GM19023 (cell line): Measurements from ENCODE around the gene BEAN1.

Experiments used
- ATAC-seq: cut with Tn5 transposase; IDR thresholded peaks from one replicate; pipeline ENCODE4 v1.9.1; 2021; ENCODE audit warnings: mild to moderate bottlenecking, moderate library complexity; ENCODE audit not compliant: unreplicated experiment

The BEAN1 gene, protein sequence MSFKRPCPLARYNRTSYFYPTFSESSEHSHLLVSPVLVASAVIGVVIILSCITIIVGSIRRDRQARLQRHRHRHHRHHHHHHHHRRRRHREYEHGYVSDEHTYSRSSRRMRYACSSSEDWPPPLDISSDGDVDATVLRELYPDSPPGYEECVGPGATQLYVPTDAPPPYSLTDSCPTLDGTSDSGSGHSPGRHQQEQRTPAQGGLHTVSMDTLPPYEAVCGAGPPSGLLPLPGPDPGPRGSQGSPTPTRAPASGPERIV

GRCh38 chr16:66427036-66427860, at the start of gene BEAN1:
Gene BEAN1 (plus strand): TSS chr16:66427295. CDS start chr16:66437677, 10,382 bp downstream.
- ATAC-seq, result no peak

GRCh38 chr16:66377324-66377723, 49.8 kb upstream of the BEAN1 start:
- ATAC-seq, result no peak

- no peak for ATAC-seq
These were observed 48.1 kb upstream of the BEAN1 start for GRCh38 chr16:66378741-66379570.

DNA sequence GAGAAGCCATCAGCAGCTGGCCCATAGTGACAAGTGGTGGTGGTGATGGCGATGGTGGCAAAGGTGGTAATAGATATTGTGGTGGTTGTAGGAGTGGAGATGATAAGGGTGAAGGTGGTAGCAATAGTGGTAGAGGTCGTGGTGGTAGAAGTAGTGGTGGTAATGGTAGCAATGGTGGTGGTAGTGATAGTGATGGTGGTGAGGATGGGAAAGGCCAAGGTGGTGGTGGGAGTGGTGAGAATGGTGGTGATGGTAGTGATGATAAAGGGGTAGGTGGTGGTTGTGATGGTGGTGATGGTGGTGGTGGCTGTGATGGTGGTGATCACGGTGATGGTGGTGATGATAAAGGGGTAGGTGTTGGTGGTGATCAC, 47.5 kb upstream of the BEAN1 start:
- ATAC-seq, result no peak

GRCh38 chr16:66380421-66380820, 46.7 kb upstream of the BEAN1 start:
- no peak for ATAC-seq

- no peak for ATAC-seq
These were observed 45.4 kb upstream of the BEAN1 start for GRCh38 chr16:66381585-66382170.

GRCh38 chr16:66382171-66382965, 44.7 kb upstream of the BEAN1 start:
- no peak for ATAC-seq

- no peak for ATAC-seq
These were observed 44.2 kb upstream of the BEAN1 start for GRCh38 chr16:66382966-66383299.

GRCh38 chr16:66383551-66383950, 43.5 kb upstream of the BEAN1 start:
- no peak for ATAC-seq

DNA sequence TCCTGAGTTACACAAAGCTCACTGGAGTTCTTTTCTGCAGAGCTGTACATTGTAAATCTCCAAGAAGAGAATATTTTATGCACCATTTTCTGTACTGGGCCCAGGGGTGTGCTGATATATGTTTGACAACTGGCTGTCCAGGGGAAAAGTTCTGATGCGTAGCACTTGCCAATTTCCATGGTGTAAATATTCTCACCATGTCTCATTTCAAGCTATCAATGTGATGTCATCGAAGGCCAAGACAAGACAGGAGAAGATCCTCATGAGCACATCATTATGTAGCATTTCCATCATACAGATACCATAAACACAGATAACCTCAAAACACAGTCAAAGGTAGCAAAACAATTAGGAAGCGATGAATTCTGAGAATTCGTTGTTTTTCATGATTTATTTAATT, 41.7 kb upstream of the BEAN1 start:
- no peak for ATAC-seq

GRCh38 chr16:66386629-66387622, 40.2 kb upstream of the BEAN1 start:
- ATAC-seq, result no peak

DNA sequence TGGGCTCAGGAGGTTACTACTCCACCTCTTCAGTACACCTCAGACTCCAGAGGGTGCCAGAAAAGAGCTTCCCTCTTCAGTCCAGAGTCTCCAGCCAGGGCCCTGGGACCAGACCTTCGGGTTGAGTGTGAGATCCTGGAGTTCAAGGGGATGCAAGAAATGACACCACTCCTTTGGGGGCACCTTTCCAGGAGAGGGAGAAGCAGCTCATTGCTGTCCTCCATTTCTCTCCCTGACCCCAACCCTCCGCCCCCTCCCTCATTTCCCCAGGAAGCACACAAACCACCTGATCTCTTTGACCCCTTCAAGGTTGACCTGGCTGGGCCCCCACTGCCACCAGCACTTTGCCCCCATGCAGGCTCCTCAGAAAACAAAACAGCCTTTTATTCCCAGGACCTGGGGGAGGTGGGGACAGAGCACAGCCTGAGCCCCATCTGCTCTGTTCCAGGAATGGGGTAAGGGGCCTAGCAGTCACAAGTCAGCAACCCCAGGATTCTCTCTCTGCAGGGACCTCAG, 39.2 kb upstream of the BEAN1 start:
- ATAC-seq, result no peak

DNA sequence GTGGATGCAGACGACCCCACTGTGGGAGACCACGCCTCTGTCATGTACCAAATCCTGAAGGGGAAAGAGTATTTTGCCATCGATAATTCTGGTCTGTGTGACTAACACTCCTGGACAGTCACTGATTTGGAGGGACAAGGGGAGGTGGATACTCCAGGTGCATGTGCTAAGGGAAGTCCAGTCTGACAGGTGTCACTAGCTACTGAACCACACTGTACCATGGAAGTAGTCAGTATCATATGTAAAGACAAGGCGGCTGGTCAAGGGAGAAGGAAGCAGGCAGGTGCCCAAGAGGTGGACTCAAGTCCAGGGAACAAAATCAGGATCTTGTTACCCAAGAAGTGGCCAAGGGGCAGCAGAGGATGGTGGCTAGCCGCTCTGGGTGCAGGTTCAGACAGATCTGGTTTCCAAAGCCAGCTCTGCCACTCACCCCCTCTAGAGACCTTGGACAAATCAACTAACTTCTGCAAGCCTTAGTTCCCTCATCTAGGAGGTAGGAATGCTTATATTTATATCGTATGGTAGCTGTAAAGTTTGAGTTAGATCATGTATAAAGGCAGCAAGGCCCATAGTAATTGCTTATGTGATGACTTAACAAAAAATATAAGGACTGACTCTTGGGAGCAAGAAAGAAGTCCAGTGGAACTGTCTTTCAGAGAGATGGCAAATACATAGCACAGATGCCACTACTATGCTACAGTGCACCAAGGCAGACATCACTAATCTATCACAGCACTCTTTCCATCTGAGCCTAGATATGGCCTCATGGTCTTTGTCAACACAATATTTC, 38.5 kb upstream of the BEAN1 start:
- no peak for ATAC-seq

DNA sequence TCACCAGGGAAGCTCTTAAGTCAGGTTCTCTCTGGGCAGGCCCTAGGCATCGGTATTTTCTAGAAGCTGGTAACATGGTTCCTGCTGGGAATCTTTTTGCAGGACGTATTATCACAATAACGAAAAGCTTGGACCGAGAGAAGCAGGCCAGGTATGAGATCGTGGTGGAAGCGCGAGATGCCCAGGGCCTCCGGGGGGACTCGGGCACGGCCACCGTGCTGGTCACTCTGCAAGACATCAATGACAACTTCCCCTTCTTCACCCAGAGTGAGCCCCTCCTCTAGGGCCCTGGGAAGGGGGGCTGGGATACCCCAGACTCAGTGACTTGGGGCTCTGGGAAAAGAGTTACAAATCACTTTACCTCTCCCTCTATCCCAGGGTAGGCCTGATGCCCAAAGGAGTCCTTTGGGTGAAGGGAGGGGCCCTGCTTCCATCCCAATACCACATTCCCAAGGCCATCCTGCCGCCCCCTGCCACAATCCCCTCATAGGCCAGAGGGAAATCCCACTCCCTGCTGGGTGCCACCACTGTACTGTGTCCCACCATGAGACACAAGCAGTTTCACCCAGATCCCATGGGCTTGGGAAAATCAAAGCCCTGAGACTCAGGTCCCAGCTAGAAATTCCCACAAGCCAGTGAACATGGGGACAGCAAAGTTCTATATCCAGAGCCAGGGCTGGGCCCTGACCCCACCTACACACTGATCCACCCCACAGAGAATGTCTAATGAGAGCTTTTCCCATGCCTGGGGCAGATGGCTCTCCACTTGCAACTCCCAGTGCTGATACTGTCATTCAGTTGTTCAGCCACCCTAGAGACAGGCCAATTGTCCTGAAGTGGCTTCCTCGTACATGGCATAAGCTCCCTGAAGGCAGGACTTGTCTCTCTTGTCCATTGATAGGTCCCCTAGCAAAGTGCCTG, 37.6 kb upstream of the BEAN1 start:
- ATAC-seq, result no peak

GRCh38 chr16:66390346-66391108, 36.6 kb upstream of the BEAN1 start:
- ATAC-seq, result no peak
